Measurements from ENCODE around the gene RNF181. TPM values are rescaled to one million over a fixed set of nuclear protein-coding genes. Genes with fewer than 3 reads are reported as not detected.
"Not testable (repeated sequence)": the region's sequence is repeated elsewhere in the genome, so short reads cannot be mapped to it uniquely, and the experiment has no call there.

RNF181 gene
- total RNA-seq, 1 experiment from 2014 or later: 125 TPM

DNA sequence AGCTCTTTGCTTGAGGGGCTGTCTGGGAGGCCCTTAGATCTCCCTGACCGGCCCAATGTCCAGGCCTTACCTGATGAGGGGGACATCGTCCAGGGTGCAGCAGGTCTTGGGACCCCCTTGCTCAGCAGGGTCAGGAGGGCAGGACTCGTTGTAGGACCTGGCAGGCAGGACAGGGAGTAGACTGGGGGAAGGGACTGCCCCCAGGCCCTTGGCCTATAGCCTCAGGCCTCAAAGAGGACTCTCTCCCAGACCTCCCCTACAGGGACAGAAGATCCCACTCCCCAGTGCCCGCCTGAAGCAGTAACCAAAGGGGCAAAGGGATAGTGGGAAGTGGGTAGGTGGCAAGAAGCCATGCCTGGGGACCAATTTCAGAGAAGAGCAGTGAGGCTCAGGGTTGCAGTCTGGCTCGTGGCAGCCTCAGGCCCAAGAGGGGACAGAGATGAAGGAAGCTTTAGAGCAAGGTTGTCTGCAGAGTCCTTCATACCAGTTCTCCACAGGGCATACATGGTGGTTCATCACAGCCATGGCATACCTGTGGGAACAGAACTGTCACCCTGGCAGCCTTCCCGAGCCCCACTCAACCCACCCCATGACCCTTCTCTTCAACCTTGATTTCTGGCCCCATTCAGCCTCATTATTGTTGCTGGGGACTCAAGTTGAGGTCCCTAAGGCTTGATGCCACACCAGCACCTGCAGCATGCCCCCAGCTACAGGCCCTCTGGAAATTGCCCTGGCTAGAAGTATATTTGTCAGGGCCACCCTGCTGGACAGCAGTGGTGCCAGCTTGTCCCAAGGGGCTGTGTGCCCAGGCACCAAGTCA lies 5.6 kb downstream of the RNF181 start:
- ChIA-PET POLR2A (interaction anchor here (0.8 to 6.1 kb wide), 7 partner anchors 6 to 60 kb away, joined by 3 to 67 read pairs (median 22); partner anchors contain the start of genes C2orf68, RNF181, USP39 and VAMP8), CTCF (interaction anchor here (0.6 to 0.8 kb wide), 2 partner anchors 48 to 262 kb away, joined by 3 to 4 read pairs; no protein-coding TSS in a partner anchor)
- Mint-ChIP-seq H3K27me3 (ENCODE audit: insufficient read depth, unreplicated experiment) (no peaks in the 10 kb centered on the region), H3K9me3 (ENCODE audit: unreplicated experiment) (no peaks in the 10 kb centered on the region), H3K36me3 (ENCODE audit: insufficient read depth, unreplicated experiment) (peaks cover 25% of the 10 kb centered on the region), H3K4me3 (ENCODE audit: unreplicated experiment) (peak overlapping the region; percentile 79), H3K27ac (ENCODE audit: low read depth, unreplicated experiment) (peak overlapping the region; percentile 70), H3K4me1 (ENCODE audit: insufficient read depth, unreplicated experiment) (peaks cover 19% of the 10 kb centered on the region)
- TF ChIP-seq, protein P1, sequence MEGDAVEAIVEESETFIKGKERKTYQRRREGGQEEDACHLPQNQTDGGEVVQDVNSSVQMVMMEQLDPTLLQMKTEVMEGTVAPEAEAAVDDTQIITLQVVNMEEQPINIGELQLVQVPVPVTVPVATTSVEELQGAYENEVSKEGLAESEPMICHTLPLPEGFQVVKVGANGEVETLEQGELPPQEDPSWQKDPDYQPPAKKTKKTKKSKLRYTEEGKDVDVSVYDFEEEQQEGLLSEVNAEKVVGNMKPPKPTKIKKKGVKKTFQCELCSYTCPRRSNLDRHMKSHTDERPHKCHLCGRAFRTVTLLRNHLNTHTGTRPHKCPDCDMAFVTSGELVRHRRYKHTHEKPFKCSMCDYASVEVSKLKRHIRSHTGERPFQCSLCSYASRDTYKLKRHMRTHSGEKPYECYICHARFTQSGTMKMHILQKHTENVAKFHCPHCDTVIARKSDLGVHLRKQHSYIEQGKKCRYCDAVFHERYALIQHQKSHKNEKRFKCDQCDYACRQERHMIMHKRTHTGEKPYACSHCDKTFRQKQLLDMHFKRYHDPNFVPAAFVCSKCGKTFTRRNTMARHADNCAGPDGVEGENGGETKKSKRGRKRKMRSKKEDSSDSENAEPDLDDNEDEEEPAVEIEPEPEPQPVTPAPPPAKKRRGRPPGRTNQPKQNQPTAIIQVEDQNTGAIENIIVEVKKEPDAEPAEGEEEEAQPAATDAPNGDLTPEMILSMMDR (IDR thresholded peaks at IDR 0.05; ENCODE audit: unreplicated experiment): no peak
- TSS peak; percentile 4 for BruUV-seq (replicated peaks)
- DNase-seq (ENCODE audit: unreplicated experiment): no peak
- intact Hi-C loops (cut with micrococcal nuclease): loop anchor here (5.0 kb wide), 2 partner anchors 39 to 179 kb away; partner anchors contain the start of gene GGCX

DNA sequence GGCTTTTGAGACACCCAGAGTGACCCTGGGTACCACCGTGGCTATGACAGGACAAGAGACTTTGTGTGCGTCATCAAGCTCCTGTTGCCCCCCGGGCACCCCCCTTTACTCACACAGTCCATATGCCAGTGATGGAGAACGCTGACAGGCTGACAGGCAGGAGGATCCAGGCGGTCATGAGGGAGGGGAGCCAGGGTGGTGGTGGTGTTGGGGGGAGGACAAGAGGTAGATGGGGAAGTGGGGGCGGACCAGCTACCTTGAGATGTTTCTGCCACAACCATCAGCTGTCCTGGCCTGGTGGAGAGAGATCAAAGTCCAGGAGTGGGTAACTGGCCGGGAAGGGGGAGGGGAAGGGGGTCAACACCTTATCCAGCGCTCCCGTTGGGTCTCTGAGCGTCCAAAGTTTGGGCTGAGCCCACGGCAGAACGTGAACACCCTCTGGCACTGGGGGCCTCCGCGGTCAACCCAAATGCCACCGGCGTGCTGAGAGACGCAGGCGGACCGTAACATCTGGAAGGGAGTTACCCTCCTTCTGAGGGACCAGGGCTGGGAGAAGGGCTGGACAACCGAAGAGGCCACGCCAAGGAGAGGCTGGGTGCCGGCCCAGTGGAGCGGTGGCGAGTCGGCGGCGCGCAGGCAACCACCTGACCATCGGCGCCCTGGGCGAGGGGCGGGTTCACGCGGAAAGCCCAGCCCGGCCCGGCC lies 6.4 kb downstream of the RNF181 start:
- BruUV-seq (replicated peaks): no TSS peak
- intact Hi-C loops (cut with micrococcal nuclease): loop anchor here (2.0 to 5.0 kb wide), 3 partner anchors 40 to 247 kb away; partner anchors contain the start of genes ELMOD3, GGCX and RETSAT
- peak overlapping the region; percentile 70 for H3K27ac Mint-ChIP-seq (ENCODE audit: low read depth, unreplicated experiment)
- CTCF ChIA-PET: interaction anchor here (0.6 to 0.8 kb wide), 2 partner anchors 48 to 262 kb away, joined by 3 to 4 read pairs; no protein-coding TSS in a partner anchor
- H3K36me3 Mint-ChIP-seq (ENCODE audit: insufficient read depth, unreplicated experiment): peaks cover 25% of the 10 kb centered on the region
- no peaks in the 10 kb centered on the region for H3K9me3 Mint-ChIP-seq (ENCODE audit: unreplicated experiment)
- peak overlapping the region; percentile 79 for H3K4me3 Mint-ChIP-seq (ENCODE audit: unreplicated experiment)
- TF ChIP-seq, protein P1 (IDR thresholded peaks at IDR 0.05; ENCODE audit: unreplicated experiment): no peak
- peak; percentile 44 for DNase-seq (ENCODE audit: unreplicated experiment)
- H3K4me1 Mint-ChIP-seq (ENCODE audit: insufficient read depth, unreplicated experiment): peaks cover 15% of the 10 kb centered on the region
- no peaks in the 10 kb centered on the region for H3K27me3 Mint-ChIP-seq (ENCODE audit: insufficient read depth, unreplicated experiment)
- POLR2A ChIA-PET: interaction anchor here (1.0 to 6.1 kb wide), 11 partner anchors 7 to 840 kb away, joined by 3 to 67 read pairs (median 13); partner anchors contain the start of genes C2orf68, GGCX, RNF181 and USP39

DNA sequence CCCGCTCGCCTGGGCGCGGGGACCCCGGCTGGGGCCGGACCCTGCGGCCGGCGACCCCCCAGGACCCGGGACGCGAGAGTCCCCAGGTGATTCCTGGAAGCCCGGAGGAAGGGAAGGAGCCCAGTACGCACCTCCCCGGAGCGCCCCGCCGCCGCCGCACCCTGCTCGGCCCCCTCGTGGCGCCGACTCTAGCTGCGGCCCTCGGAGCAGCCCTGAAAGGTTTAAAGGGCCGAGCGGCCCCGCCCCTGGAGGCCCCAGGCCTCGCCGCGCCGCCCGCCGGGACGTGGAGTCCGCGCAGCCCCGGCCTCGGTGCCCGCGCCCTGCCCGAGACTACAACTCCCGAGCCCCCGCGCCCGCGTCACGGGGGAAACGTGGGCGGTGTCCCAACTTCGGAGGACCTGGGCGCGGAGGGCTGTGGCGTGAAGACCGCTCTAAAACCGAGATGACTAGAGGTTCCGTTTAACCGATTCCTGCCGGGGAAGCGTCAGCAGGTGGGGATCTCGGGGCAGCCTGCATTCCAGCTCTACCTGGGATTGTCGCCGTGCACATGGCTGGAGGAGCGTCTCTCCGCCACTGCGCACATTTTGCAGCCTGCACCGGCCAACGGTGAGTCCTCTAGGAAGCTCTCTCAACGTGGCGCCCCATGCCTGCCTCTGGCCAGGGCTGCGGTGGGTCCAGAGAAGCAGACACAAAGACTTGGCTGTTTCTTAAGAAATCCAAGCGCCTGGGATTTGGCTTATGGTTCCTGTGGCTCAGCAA lies 7.1 kb downstream of the RNF181 start, which contains the start of gene TMEM150A:
Gene TMEM150A (minus strand): TSS at position 223 of the 759 bp plus-strand sequence. CDS start 750 bp downstream, outside the sequence.
- peaks cover 12% of the 10 kb centered on the region for H3K4me1 Mint-ChIP-seq (ENCODE audit: insufficient read depth, unreplicated experiment)
- POLR2A ChIA-PET: interaction anchor here (1.0 to 6.1 kb wide), 15 partner anchors 8 to 840 kb away, joined by 3 to 67 read pairs (median 7); partner anchors contain the start of genes C2orf68, ELMOD3, GGCX and MAT2A
- intact Hi-C loops (cut with micrococcal nuclease): loop anchor here (2.0 to 5.0 kb wide), 3 partner anchors 40 to 248 kb away; partner anchors contain the start of genes ELMOD3, GGCX and RETSAT
- TSS peak; percentile 11 for BruUV-seq (replicated peaks)
- peaks cover 33% of the 10 kb centered on the region for H3K36me3 Mint-ChIP-seq (ENCODE audit: insufficient read depth, unreplicated experiment)
- DNase-seq (ENCODE audit: unreplicated experiment): peak; percentile 90
- no peaks in the 10 kb centered on the region for H3K9me3 Mint-ChIP-seq (ENCODE audit: unreplicated experiment)
- TF ChIP-seq, protein P1 (IDR thresholded peaks at IDR 0.05; ENCODE audit: unreplicated experiment): peak; percentile 30
- H3K27me3 Mint-ChIP-seq (ENCODE audit: insufficient read depth, unreplicated experiment): no peaks in the 10 kb centered on the region
- CTCF ChIA-PET: interaction anchor here (0.6 to 2.2 kb wide), 4 partner anchors 8 to 190 kb away, joined by 3 to 10 read pairs (median 4); partner anchors contain the start of gene RNF181
- peak within 1 kb of the TSS; percentile 79 for H3K4me3 Mint-ChIP-seq (ENCODE audit: unreplicated experiment)
- H3K27ac Mint-ChIP-seq (ENCODE audit: low read depth, unreplicated experiment): peak within 1 kb of the TSS; percentile 70

DNA sequence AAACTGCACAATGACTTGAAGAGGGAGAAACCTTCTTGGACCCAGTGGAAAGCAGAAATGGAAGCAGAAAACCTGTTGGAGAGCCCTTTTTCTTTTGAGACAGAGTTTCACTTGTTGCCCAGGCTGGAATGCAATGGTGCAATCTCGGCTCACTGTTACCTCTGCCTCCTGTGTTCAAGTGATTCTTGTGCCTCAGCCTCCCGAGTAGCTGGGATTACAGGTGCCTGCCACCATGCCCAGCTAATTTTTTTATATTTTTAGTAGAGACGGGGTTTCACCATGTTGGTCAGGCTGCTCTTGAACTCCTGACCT lies 8.5 kb downstream of the RNF181 start:
- DNase-seq (ENCODE audit: unreplicated experiment); BruUV-seq (replicated peaks); H3K27me3 Mint-ChIP-seq (ENCODE audit: insufficient read depth, unreplicated experiment); H3K9me3 Mint-ChIP-seq (ENCODE audit: unreplicated experiment): not testable (repeated sequence)
- H3K4me1 Mint-ChIP-seq (ENCODE audit: insufficient read depth, unreplicated experiment): peaks cover 12% of the 10 kb centered on the region
- H3K27ac Mint-ChIP-seq (ENCODE audit: low read depth, unreplicated experiment): peak overlapping the region; percentile 59
- H3K36me3 Mint-ChIP-seq (ENCODE audit: insufficient read depth, unreplicated experiment): peaks cover 39% of the 10 kb centered on the region
- peak overlapping the region; percentile 79 for H3K4me3 Mint-ChIP-seq (ENCODE audit: unreplicated experiment)
- POLR2A ChIA-PET: interaction anchor here (0.7 to 6.1 kb wide), 11 partner anchors 7 to 277 kb away, joined by 3 to 67 read pairs (median 7); partner anchors contain the start of genes C2orf68, ELMOD3, MAT2A and RETSAT
- intact Hi-C loops (cut with micrococcal nuclease): loop anchor here (5.0 kb wide), 2 partner anchors 42 to 182 kb away; partner anchors contain the start of gene GGCX
- CTCF ChIA-PET: interaction anchor here (0.6 to 2.2 kb wide), 6 partner anchors 9 to 506 kb away, joined by 3 to 10 read pairs (median 4); partner anchors contain the start of genes RNF181 and USP39

All from MCF 10A (cell line).